ENCODE results near the gene PACRG. TPM values are rescaled to one million over a fixed set of nuclear protein-coding genes. Genes with fewer than 3 reads are reported as not detected.

Gene PACRG
- total and polyA plus RNA-seq, 12 donors = 2.1 to 34.6 (median 10.0) TPM

- H3K27ac ChIP-seq = peak overlapping the region in 6 of 10 donors; percentile 5 to 33 (median 25)
- ATAC-seq = no peak
- WGBS, 2 donors = 61 to 64% methylated on average over 16 of the region's 16 CpGs
- H3K9me3 ChIP-seq = no peaks in the 10 kb centered on the region
- no peak for DNase-seq
- no peaks in the 10 kb centered on the region for H3K27me3 ChIP-seq
- intact Hi-C loops (cut with DNase I) = loop anchor here in 9 of 10 donors (1.0 to 10.0 kb wide), 19 partner anchors 133 to 1743 kb away; partner anchors contain the start of gene QKI (in 1 of the 9)
- no peak for TF ChIP-seq CTCF (IDR thresholded peaks at IDR 0.05)
- H3K4me1 ChIP-seq = peaks cover 4 to 36% (median 23%) of the 10 kb centered on the region in 9 donors
- H3K4me3 ChIP-seq = peak overlapping the region in 5 of 10 donors; percentile 2 to 31 (median 26)
- H3K36me3 ChIP-seq = no peaks in the 10 kb centered on the region
Measured at GRCh38 chr6:163181666-163182180, 453.9 kb downstream of the PACRG start.

GRCh38 chr6:163182696-163183095 is 454.9 kb downstream of the PACRG start:
- intact Hi-C loops (cut with DNase I) = loop anchor here in 9 of 10 donors (5.0 to 10.0 kb wide), 15 partner anchors 132 to 1742 kb away; partner anchors contain the start of gene QKI (in 1 of the 9)
- 92 to 98% methylated on average over 7 of the region's 7 CpGs for WGBS, 2 donors
- H3K36me3 ChIP-seq = no peaks in the 10 kb centered on the region
- H3K27ac ChIP-seq = peak overlapping the region in 1 of 10 donors; percentile 1
- ATAC-seq = no peak
- H3K9me3 ChIP-seq = no peaks in the 10 kb centered on the region
- no peak for DNase-seq
- TF ChIP-seq CTCF (IDR thresholded peaks at IDR 0.05) = no peak
- no peak overlapping the region for H3K4me3 ChIP-seq
- no peaks in the 10 kb centered on the region for H3K27me3 ChIP-seq
- peaks cover 4 to 36% (median 23%) of the 10 kb centered on the region in 9 donors for H3K4me1 ChIP-seq

GRCh38 chr6:163183806-163184205 is 456.0 kb downstream of the PACRG start:
- Histone ChIP-seq H3K27me3 (no peaks in the 10 kb centered on the region), H3K4me3 (no peak overlapping the region), H3K36me3 (no peaks in the 10 kb centered on the region), H3K4me1 (peaks cover 4 to 36% (median 23%) of the 10 kb centered on the region in 9 donors), H3K9me3 (no peaks in the 10 kb centered on the region), H3K27ac (peak overlapping the region in 5 of 10 donors; percentile 11 to 63 (median 27))
- intact Hi-C loops (cut with DNase I) = loop anchor here in 9 of 10 donors (5.0 to 10.0 kb wide), 15 partner anchors 131 to 1741 kb away; partner anchors contain the start of gene QKI (in 1 of the 9)
- DNase-seq = no peak
- TF ChIP-seq CTCF (IDR thresholded peaks at IDR 0.05) = no peak
- ATAC-seq = peak in 2 of 8 donors; percentile 49 to 59
- 50 to 54% methylated on average over 3 of the region's 3 CpGs for WGBS, 2 donors

- ATAC-seq (no peak), DNase-seq (no peak)
- intact Hi-C loops (cut with DNase I) = loop anchor here in 9 of 10 donors (10.0 kb wide), 9 partner anchors 129 to 1739 kb away; no protein-coding TSS in a partner anchor
- Histone ChIP-seq H3K4me3 (no peak overlapping the region), H3K27me3 (no peaks in the 10 kb centered on the region), H3K36me3 (no peaks in the 10 kb centered on the region), H3K4me1 (peaks cover 4 to 34% (median 22%) of the 10 kb centered on the region in 9 donors), H3K27ac (no peak overlapping the region), H3K9me3 (no peaks in the 10 kb centered on the region)
- 75 to 90% methylated on average over 4 of the region's 4 CpGs for WGBS, 2 donors
- TF ChIP-seq CTCF (IDR thresholded peaks at IDR 0.05) = no peak
Measured at GRCh38 chr6:163185744-163186143, 458.0 kb downstream of the PACRG start.

Measured in heart right ventricle (tissue), 16 donors.